GM19025 (cell line): ENCODE measurements around the gene ATP6V0A4.
"Not testable (repeated sequence)": the region's sequence is repeated elsewhere in the genome, so short reads cannot be mapped to it uniquely, and the experiment has no call there.

Source experiments
- ATAC-seq: cut with Tn5 transposase; IDR thresholded peaks from one replicate; pipeline ENCODE4 v1.9.1; 2021; ENCODE audit warnings: mild to moderate bottlenecking, low read depth, moderate library complexity; ENCODE audit not compliant: unreplicated experiment

ATP6V0A4 gene

DNA sequence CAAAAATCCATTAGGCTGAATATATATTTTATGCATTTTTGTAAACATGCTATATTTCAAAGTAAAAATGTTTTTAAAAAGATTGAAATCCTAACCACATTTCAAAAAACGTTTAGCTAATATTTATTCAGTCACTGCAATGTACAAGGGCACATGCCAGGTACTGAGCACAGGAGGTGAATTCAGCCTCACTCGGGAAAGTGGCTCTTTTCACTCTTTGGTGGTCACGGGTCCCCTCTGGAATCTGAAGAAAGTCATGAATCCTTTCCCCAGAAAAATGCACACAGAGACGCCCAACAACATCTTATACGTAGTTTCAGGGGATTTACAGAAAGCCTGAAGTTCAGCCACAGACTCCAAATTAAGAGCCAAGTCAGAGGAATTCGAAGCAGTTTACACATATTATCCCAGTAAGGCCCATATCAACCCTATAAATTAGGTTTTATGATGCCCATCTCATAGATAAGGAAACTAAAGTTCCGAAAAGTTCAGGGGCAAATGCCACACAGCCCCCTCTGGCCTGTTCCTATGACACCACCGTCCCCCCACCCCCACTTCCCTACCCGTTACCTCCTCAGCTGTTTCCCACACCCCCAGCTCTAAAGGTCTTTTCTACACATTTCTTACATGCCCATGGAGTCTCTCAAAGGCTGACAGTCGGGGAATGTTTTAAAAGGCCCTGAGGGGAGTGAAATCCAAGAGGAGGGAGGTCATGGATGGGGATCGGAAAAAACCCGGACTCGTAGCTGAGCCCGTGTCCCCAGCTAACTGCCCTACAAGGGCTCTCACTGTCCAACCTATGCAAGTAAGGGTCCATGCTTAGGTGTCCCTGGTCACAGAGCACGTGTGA is 87.2 kb downstream of the ATP6V0A4 start:
- ATAC-seq = no peak

DNA sequence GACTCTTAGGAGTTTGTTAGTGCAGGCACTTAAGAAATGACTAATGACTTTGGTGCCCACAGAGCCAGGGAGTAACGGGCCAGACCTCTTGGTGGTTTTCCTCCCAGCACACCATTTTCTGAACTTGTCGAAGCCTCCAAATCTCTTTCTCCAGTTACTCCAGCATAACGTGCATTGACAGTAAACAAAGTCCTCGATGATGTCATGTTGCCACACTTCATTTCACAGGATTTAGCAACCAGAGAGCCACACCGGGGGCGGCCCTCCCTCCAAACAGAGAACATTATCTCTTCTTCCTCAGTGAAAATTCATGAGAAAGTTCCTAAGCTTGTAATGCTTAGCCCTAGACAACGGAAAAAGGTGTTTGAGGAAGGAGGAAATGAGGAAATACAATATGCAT is 92.8 kb downstream of the ATP6V0A4 start:
- ATAC-seq = no peak

DNA sequence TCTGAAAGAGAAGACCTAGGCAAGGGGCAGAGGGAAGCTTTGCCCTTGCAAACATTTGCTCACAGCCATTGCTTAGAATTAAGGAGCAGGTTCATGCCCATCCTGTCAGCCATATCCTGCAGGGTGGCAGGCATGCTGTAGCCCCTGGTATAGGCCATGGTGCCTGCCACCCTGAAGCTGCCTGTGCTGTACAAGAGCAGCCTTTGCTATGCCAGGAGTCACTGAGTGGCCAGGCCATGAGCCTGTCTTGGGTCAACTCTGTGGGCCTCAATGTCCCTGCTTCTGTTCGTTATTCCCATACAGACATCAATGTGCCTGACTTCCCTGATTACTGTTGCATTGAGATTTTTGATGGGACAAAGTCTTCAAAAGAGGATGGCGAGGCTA is 96.5 kb downstream of the ATP6V0A4 start:
- ATAC-seq = no peak

DNA sequence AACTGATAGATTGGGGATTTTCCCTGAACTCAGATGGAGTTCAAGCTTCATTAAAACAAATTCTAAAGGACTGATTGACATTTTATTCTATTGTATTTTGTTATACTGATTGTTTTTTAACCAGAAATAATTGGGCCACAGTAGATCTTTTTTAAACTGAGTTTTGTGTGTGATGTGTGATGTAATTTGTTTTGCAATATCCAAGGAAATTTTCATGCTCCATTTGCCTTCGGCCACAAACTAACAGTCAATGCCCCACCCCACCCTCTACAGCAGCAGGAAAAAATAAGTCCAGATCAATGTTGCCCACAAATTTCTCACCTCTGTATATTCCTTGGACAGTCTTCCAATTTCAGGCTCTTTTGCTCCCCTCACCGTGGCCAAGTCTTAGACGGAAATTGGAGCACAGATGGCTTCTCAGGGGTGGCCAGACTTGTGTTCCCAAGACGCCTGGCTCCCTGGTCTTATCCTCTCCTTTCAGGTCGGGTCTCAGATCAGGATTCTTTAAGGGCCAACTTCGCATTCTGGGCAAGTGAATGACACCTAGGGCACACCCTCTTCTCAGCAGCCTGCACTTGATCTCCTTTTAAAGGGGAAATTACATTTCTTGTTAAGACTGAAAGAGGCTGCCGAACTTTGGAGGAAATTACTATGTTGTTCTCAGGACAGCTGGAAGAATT is 97.0 kb downstream of the ATP6V0A4 start, which contains the start of gene SVOPL:
TSS of gene SVOPL (minus strand) at position 506 of the 680 bp plus-strand sequence. CDS start 22,317 bp downstream, outside the sequence.
- no peak for ATAC-seq

DNA sequence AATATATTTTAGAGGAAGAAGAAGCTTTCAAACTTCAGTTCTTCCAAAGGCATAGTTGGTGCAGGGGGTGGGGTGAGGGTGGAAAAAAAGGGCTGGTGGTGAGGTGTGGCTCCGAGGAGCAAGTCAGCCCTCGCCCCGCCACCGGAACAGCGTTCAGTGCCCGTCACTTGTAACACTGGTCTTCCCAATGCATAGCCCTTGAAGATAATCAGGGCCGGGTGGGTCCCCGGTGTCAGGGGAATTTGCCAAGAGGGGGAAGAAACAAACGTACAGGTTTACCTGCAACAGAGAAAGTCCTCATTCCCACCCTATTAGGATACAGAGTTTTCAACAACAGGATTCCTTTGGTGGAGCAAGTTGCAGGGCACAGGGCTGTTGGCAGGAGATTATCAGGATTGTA is 98.3 kb downstream of the ATP6V0A4 start:
- ATAC-seq = no peak

DNA sequence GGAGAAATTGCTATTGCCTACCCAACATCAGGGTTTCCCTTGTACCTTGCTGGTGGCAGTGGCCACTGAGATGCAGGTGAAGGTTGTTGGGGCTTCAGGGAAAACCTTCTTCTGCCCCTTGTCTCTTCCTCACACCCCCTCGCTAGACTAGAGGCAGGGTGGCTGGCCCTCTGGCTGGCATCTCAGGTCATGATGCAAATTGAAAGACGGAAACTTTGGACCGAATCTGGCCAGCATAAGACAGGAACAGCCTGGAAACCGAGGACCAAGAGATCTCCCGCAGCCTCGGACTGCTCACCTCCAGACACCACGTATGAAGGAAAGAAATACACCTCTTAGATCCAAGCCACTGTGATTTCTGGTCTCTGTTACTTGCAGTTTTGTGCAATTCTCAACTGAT is 99.7 kb downstream of the ATP6V0A4 start:
- no peak for ATAC-seq

DNA sequence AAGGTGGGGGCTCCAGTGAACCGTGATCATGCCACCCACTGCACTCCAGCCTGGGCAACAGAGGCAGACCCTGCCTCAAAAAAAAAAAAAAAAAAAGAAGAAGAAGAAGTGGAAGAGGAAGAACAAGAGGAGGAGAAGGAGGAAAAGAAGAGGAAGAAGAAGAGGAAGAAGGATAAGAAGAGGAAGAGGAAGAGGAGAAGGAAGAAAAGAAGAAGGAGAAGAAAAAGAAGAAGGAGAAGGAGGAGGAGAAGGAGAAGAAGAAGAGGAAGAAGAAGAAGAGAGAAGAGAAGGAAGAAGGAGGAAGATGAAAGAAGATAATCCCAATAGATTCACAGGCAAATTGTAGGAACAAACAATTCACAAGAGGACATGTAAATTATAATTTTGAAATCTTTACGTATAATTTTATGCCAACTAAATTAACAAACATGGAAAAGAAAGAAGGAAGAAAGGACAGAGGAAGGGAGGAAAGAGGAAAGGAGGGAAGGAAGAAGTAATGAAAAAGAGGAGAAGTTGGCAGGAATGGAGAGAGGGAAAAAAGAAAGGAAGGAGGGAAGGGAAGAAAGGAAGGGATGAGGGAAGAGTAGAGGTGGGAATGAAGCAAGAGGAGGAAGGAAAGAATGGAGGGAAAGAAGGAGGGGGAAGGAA is 100.3 kb downstream of the ATP6V0A4 start:
- no peak for ATAC-seq

DNA sequence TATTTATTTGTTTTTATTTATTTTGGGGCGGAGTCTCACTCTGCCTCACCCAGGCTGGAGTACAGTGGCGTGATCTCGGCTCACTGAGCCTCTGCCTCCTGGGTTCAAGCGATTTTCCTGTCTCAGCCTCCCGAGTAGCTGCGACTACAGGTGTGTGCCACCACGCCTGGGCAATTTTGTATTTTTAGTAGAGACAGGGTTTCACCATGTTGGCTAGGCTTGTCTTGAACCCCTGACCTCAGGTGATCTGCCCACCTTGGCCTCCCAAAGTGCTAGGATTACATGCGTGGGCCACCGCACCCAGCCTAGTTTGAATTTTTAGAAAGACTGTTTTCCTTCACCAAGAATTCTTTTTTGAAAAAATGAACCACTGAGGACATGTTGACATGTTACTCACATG is 102.2 kb downstream of the ATP6V0A4 start:
- ATAC-seq = not testable (repeated sequence)

DNA sequence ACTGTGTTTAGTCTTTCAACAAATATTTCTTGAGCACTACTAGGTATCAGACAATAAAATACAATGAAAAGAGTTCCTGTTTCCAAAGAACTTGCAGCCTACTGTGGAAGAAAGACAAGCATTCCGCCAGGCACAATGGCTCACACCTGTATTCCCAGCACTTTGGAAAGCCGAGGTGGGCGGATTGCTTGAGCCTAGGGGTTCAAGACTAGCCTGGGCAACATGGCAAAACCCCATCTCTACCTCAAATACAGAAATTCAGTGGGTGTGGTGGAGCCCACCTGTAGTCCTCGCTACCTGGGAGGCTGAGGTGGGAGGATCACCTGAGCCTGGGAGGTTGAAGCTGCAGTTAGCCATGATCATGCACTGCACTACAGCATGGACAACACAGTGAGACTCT is 102.9 kb downstream of the ATP6V0A4 start:
- ATAC-seq = no peak

DNA sequence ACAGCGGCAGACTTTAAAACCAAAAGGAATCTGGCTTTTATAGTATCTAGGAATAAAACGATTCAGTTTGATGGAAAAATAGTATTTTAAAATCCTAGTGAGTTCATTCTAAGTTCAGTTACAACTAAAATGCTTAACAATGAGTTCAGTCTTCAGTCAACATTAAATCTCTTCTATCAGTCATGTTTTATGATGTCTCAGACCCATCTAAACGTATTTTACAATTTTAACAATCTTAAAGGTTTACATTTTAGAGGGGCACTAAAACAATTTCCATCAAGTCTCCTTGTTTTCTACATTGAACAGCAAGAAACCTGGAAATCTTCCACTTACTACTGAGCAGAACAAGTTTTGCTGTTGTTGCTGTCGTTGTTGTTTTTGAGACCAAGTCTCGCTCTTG is 106.8 kb downstream of the ATP6V0A4 start:
- ATAC-seq = no peak

DNA sequence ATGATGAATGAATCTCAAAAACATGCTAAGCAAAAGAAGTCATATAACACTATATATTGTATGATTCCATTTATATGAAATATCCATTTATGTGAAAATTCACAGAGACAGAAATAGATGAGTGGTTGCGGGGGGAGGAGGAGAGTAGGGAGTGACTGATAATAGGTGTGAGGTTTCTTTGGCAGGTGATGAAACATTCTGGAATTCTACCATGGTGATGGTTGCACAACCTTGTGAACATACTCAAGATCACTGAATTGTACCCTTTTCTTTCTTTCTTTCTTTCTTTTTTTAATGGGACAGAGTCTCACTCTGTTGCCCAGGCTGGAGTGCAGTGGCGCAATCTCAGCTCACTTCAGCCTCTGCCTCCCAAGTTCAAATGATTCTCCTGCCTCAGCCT is 107.5 kb downstream of the ATP6V0A4 start:
- no peak for ATAC-seq

DNA sequence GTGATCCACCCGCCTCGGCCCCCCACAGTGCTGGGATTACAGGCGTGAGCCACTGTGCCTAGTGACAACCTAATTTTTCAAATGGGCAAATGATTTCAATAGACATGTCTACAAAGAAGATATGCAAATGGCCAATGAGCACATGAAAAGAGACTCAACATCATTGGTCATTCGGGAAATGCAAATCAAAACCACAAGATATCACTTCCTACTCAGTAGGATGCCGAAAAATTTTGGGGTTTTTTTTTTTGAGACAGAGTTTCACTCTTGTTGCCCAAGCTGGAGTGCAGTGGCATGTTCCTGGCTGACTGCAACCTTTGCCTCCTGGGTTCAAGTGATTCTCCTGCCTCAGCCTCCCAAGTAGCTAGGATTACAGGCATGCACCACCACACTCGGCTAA is 110.0 kb downstream of the ATP6V0A4 start:
- ATAC-seq = not testable (repeated sequence)

DNA sequence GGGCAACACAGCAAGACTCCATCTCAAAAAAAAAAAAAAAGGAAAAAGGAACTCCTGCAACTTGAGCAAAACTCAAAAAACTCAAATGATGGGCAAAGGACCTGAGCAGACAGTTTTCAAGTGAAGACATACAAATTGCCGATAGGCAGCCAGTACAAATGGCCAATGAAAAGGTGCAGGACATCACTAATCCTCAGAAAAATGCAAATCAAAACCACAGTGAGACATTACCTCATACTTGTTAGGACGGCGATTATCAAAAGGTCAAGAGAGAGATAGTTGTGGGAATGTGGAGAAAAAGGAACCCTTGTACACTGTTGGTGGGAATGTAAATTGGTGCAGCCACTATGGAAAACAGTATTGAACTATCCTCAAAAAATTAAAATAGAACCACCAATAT is 113.7 kb downstream of the ATP6V0A4 start:
- ATAC-seq = no peak

DNA sequence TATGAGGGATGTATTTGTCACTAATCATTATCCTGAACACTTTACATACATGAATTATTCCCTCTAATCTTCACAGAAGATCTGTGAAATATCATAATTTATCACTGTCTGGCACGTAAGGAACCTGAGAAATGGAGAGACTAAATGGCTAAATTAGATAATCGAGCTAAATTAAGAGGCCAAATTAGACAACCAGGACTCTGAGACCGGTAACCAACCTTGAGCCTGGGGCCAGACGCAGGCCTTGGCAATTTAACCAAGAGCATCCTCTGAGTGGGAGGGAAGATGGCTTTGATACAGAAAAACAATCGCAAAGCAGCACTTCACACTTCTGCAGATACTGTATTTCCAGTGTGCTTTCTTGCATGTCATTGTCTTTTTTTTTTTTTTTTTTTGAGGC is 118.2 kb downstream of the ATP6V0A4 start:
- no peak for ATAC-seq

DNA sequence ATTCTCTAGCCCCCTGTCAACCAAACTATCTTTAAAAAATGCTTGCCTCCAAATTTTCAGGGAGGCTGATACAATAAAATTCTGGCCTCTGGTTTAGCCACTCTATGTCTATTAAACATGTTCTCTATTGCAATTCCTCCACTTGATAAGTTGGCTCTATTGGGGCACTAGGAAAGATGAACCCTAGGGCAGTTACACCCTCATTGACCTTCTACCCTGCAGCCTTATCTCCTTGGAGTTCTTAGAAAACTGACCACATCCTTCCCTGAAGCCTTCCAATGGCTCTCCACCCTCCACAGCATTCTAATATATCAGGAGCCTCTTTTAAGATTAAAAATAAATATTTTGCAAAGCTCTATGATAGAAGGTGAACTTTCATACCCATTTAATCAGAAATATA is 127.4 kb downstream of the ATP6V0A4 start:
- ATAC-seq = no peak

DNA sequence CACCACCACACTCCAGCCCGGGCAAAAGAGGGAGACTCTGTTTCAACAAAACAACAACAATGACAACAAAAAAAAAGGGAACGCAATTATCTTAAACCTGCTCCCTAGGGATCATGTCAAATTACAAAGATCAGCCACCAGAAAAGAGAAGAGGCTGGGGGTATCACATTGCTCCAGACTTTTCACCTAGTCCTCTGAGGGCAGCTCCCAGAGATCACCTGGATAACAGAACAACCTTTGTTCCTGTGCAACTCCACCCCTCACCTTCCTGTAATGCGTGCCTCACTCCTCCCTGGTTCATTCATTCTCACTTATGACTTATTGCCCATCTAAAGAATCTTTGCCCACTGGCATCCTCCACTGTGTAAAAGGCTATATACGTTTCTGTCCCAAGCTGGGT is 128.6 kb downstream of the ATP6V0A4 start:
- no peak for ATAC-seq

DNA sequence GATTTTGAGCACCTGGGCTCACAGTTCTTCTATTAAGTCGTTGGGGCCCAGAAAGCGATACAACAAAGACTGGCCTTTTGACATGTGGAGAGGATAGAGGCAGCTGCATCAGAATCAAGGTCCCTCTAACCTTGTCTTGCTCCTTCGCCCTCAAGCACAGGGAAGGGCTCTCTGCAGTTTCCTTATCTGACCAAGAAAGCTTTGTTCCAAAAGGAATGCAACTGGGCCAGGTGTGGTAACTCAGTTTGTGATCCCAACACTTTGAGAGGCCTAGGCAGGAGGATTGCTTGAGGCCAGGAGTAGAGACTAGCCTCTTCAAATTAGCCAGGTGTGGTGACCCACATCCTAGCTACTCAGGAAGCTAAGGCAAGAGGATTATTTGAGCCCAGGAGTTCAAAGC is 129.1 kb downstream of the ATP6V0A4 start:
- ATAC-seq = no peak

DNA sequence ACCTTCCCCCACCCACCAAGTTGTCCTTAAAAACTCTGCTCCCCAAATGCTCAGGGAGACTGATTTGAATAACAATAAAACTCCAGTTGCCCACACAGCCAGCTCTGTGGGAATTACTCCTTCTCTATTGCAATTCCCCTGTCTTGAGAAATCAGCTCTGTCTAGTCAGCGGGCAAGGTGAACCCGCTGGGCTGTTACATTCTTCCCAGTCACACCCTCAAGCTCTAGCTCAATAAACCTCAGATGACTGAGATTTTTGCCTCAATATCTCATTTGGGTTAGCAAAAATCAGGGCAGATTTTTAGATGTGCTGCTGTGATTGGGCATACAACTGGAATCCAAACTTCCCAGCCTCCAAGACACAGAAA is 129.8 kb downstream of the ATP6V0A4 start:
- no peak for ATAC-seq

DNA sequence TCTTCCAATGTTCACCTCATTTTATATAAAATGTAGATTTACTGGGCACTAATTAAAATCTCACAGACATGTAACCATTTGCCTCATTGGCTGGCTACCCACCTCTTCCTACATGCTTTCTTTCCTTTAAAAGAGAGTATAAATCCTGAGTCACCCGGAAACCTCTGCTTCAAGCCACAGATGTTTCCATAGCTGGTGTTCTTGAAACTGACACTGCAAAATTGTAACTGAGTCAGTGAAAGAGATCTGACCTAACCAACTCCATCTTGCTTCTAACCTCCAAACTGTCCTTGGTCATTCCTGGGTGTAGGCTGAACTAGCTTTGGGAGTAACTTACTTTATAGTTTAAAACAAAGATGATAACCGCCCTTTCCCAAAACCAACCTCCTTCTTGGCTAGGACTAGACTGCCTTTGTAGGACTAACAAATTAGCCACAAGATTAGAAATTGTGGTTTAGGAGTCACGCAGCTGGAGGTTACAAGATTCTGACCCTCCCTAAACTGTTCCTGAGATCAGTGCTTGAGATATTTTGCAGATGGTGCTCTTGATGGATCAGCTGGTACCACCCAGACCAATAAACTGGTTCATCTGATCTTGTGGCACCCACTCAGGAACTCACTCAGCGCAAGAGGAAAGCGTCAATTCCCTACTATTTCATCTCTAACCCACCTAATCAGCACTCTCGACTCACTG is 130.3 kb downstream of the ATP6V0A4 start:
- no peak for ATAC-seq

DNA sequence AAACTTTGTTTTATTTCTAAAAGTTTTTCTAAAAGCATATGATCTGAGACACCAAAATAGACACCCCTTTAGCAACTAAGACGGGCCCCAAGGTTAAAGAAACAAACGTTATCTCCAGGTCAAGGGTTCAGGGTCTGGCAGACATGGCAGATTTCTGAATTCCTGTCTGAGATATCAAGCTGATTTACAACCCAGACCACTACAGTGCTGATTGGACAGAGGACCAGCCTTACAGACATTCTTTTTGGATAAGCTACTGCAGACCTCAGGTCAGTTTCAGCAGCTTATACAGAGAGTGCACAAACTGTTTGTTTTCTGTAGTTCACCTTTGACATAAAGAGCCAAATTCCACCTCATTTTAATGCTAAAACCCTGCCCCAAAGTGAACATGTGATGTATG is 131.6 kb downstream of the ATP6V0A4 start:
- no peak for ATAC-seq

DNA sequence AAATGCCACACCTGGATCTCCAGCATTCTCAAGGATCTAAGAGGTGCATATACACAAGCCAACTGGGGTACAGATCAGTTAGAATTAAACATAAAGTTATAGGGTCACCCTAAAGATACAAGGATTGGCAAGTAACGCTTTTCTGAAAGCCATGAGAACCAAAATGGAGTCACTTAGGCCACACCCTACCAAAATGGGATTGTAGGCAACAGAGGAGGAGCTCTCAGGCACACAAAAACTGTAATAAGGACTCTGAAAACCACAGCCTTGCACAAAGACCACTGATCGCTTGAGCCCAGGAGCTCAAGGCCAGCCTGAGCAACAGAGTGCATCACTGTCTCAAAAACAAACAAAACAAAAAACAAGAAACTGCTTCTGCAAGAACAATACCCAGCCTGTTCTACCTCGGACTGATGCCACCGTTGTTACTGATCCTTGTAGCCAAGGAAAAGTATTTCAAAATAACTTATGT is 132.3 kb downstream of the ATP6V0A4 start:
- ATAC-seq = no peak
